Measurements from ENCODE around the gene TCEA3.
A peak's percentile ranks its signal among the peaks of the same experiment; 100 is the strongest.

Gene TCEA3

GRCh38 chr1:23341931-23342692 is 82.4 kb downstream of the TCEA3 start:
- no peak overlapping the region for H3K4ac ChIP-seq (ENCODE audit: low read depth in 1 of 2, low read length in 2 of 2)
- DNase-seq = peak; percentile 26
- peaks cover 4 to 10% of the 10 kb centered on the region in 2 experiments for H3K36me3 ChIP-seq (ENCODE audit: control insufficient read depth in 1 of 2, insufficient read depth in 2 of 2, low read depth in 1 of 2, low read length in 2 of 2)
- H3K9me3 ChIP-seq (ENCODE audit: control insufficient read depth, low read length) = no peaks in the 10 kb centered on the region
- 49% methylated on average over 7 of the region's 10 CpGs for WGBS
- H3K27ac ChIP-seq (ENCODE audit: low read length, poor library complexity, severe bottlenecking) = peak overlapping the region; percentile 59
- H2AK5ac ChIP-seq (ENCODE audit: low read length, severe bottlenecking) = no peak overlapping the region
- H3K4me1 ChIP-seq (ENCODE audit: control insufficient read depth, insufficient read depth, low read depth, low read length) = no peaks in the 10 kb centered on the region
- no peak overlapping the region for H3K18ac ChIP-seq (ENCODE audit: low read depth in 1 of 2, low read length in 2 of 2)
- no peak overlapping the region for H2BK5ac ChIP-seq (ENCODE audit: low read depth, low read length, poor library complexity, severe bottlenecking)
- peak overlapping the region in 1 of 2 experiments; percentile 93 for H3K4me3 ChIP-seq (ENCODE audit: insufficient read depth in 1 of 2, low read depth in 1 of 2, low read length in 2 of 2)
- H3K4me2 ChIP-seq (ENCODE audit: low read length, poor library complexity, severe bottlenecking) = peak overlapping the region; percentile 74
- no peaks in the 10 kb centered on the region for H3K27me3 ChIP-seq (ENCODE audit: control insufficient read depth in 1 of 2, insufficient read depth in 1 of 2, low read length in 2 of 2)
- no peak overlapping the region for H4K91ac ChIP-seq (ENCODE audit: low read length)
- peaks cover 4% of the 10 kb centered on the region for H3K79me1 ChIP-seq (replicated peaks; ENCODE audit: low read length, poor library complexity, severe bottlenecking)
- peak overlapping the region; percentile 94 for H3K9ac ChIP-seq (ENCODE audit: low read length)
- H2BK15ac ChIP-seq (ENCODE audit: low read depth, poor library complexity, severe bottlenecking) = no peak overlapping the region
- H2BK120ac ChIP-seq (ENCODE audit: low read depth, low read length) = no peak overlapping the region
- H3K23ac ChIP-seq (ENCODE audit: low read length in 2 of 2) = no peak overlapping the region
- no peak overlapping the region for H2AFZ ChIP-seq (ENCODE audit: low read depth, low read length)
- no peak overlapping the region for H4K8ac ChIP-seq (ENCODE audit: low read length)
- no peak overlapping the region for H2BK12ac ChIP-seq (ENCODE audit: low read length in 2 of 2)
- no peak overlapping the region for H3K14ac ChIP-seq (ENCODE audit: low read length in 2 of 2)

GRCh38 chr1:23339632-23340031 is 84.9 kb downstream of the TCEA3 start:
- Histone ChIP-seq H2BK120ac (ENCODE audit: low read depth, low read length) (no peak overlapping the region), H3K27ac (ENCODE audit: low read length, poor library complexity, severe bottlenecking) (no peak overlapping the region), H2BK5ac (ENCODE audit: low read depth, low read length, poor library complexity, severe bottlenecking) (no peak overlapping the region), H3K4me1 (ENCODE audit: control insufficient read depth, insufficient read depth, low read depth, low read length) (no peaks in the 10 kb centered on the region), H2AK5ac (ENCODE audit: low read length, severe bottlenecking) (no peak overlapping the region), H3K14ac (ENCODE audit: low read length in 2 of 2) (no peak overlapping the region), H2AFZ (ENCODE audit: low read depth, low read length) (no peak overlapping the region), H3K18ac (ENCODE audit: low read depth in 1 of 2, low read length in 2 of 2) (no peak overlapping the region), H3K4me3 (ENCODE audit: insufficient read depth in 1 of 2, low read depth in 1 of 2, low read length in 2 of 2) (peak overlapping the region in 1 of 2 experiments; percentile 93), H3K27me3 (ENCODE audit: control insufficient read depth in 1 of 2, insufficient read depth in 1 of 2, low read length in 2 of 2) (no peaks in the 10 kb centered on the region), H3K36me3 (ENCODE audit: control insufficient read depth in 1 of 2, insufficient read depth in 2 of 2, low read depth in 1 of 2, low read length in 2 of 2) (peaks cover 19 to 24% of the 10 kb centered on the region in 2 experiments), H2BK12ac (ENCODE audit: low read length in 2 of 2) (no peak overlapping the region), H4K8ac (ENCODE audit: low read length) (no peak overlapping the region), H2BK15ac (ENCODE audit: low read depth, poor library complexity, severe bottlenecking) (no peak overlapping the region), H3K4ac (ENCODE audit: low read depth in 1 of 2, low read length in 2 of 2) (no peak overlapping the region), H3K4me2 (ENCODE audit: low read length, poor library complexity, severe bottlenecking) (no peak overlapping the region), H3K79me1 (replicated peaks; ENCODE audit: low read length, poor library complexity, severe bottlenecking) (no peaks in the 10 kb centered on the region), H4K91ac (ENCODE audit: low read length) (no peak overlapping the region), H3K9me3 (ENCODE audit: control insufficient read depth, low read length) (no peaks in the 10 kb centered on the region), H3K23ac (ENCODE audit: low read length in 2 of 2) (no peak overlapping the region), H3K9ac (ENCODE audit: low read length) (peak overlapping the region; percentile 94)
- 92% methylated on average over 3 of the region's 4 CpGs for WGBS
- no peak for DNase-seq

GRCh38 chr1:23337869-23338268 is 86.7 kb downstream of the TCEA3 start:
- H3K79me1 ChIP-seq (replicated peaks; ENCODE audit: low read length, poor library complexity, severe bottlenecking) = no peaks in the 10 kb centered on the region
- no peak overlapping the region for H3K27ac ChIP-seq (ENCODE audit: low read length, poor library complexity, severe bottlenecking)
- H2AK5ac ChIP-seq (ENCODE audit: low read length, severe bottlenecking) = no peak overlapping the region
- H4K8ac ChIP-seq (ENCODE audit: low read length) = no peak overlapping the region
- 100% methylated on average over 2 of the region's 2 CpGs for WGBS
- H2BK15ac ChIP-seq (ENCODE audit: low read depth, poor library complexity, severe bottlenecking) = no peak overlapping the region
- H3K4me3 ChIP-seq (ENCODE audit: insufficient read depth in 1 of 2, low read depth in 1 of 2, low read length in 2 of 2) = no peak overlapping the region
- no peak overlapping the region for H3K18ac ChIP-seq (ENCODE audit: low read depth in 1 of 2, low read length in 2 of 2)
- H4K91ac ChIP-seq (ENCODE audit: low read length) = no peak overlapping the region
- H3K9me3 ChIP-seq (ENCODE audit: control insufficient read depth, low read length) = no peaks in the 10 kb centered on the region
- H3K4me2 ChIP-seq (ENCODE audit: low read length, poor library complexity, severe bottlenecking) = no peak overlapping the region
- no peak overlapping the region for H3K9ac ChIP-seq (ENCODE audit: low read length)
- H2BK12ac ChIP-seq (ENCODE audit: low read length in 2 of 2) = no peak overlapping the region
- H3K27me3 ChIP-seq (ENCODE audit: control insufficient read depth in 1 of 2, insufficient read depth in 1 of 2, low read length in 2 of 2) = no peaks in the 10 kb centered on the region
- H3K4me1 ChIP-seq (ENCODE audit: control insufficient read depth, insufficient read depth, low read depth, low read length) = no peaks in the 10 kb centered on the region
- H3K23ac ChIP-seq (ENCODE audit: low read length in 2 of 2) = no peak overlapping the region
- no peak overlapping the region for H3K4ac ChIP-seq (ENCODE audit: low read depth in 1 of 2, low read length in 2 of 2)
- H3K36me3 ChIP-seq (ENCODE audit: control insufficient read depth in 1 of 2, insufficient read depth in 2 of 2, low read depth in 1 of 2, low read length in 2 of 2) = peaks cover 27 to 42% of the 10 kb centered on the region in 2 experiments
- DNase-seq = no peak
- H2AFZ ChIP-seq (ENCODE audit: low read depth, low read length) = no peak overlapping the region
- no peak overlapping the region for H3K14ac ChIP-seq (ENCODE audit: low read length in 2 of 2)
- no peak overlapping the region for H2BK120ac ChIP-seq (ENCODE audit: low read depth, low read length)
- H2BK5ac ChIP-seq (ENCODE audit: low read depth, low read length, poor library complexity, severe bottlenecking) = no peak overlapping the region

- Histone ChIP-seq H2BK5ac (ENCODE audit: low read depth, low read length, poor library complexity, severe bottlenecking) (no peak overlapping the region), H2AFZ (ENCODE audit: low read depth, low read length) (no peak overlapping the region), H4K91ac (ENCODE audit: low read length) (no peak overlapping the region), H3K14ac (ENCODE audit: low read length in 2 of 2) (no peak overlapping the region), H3K23ac (ENCODE audit: low read length in 2 of 2) (no peak overlapping the region), H3K79me1 (replicated peaks; ENCODE audit: low read length, poor library complexity, severe bottlenecking) (peaks cover 4% of the 10 kb centered on the region), H3K4me3 (ENCODE audit: insufficient read depth in 1 of 2, low read depth in 1 of 2, low read length in 2 of 2) (no peak overlapping the region), H2AK5ac (ENCODE audit: low read length, severe bottlenecking) (no peak overlapping the region), H3K4me2 (ENCODE audit: low read length, poor library complexity, severe bottlenecking) (no peak overlapping the region), H3K4ac (ENCODE audit: low read depth in 1 of 2, low read length in 2 of 2) (no peak overlapping the region), H3K9me3 (ENCODE audit: control insufficient read depth, low read length) (no peaks in the 10 kb centered on the region), H2BK120ac (ENCODE audit: low read depth, low read length) (no peak overlapping the region), H2BK12ac (ENCODE audit: low read length in 2 of 2) (no peak overlapping the region), H3K18ac (ENCODE audit: low read depth in 1 of 2, low read length in 2 of 2) (no peak overlapping the region), H4K8ac (ENCODE audit: low read length) (peak overlapping the region; percentile 49), H3K27ac (ENCODE audit: low read length, poor library complexity, severe bottlenecking) (no peak overlapping the region), H3K4me1 (ENCODE audit: control insufficient read depth, insufficient read depth, low read depth, low read length) (peaks cover 4% of the 10 kb centered on the region), H3K36me3 (ENCODE audit: control insufficient read depth in 1 of 2, insufficient read depth in 2 of 2, low read depth in 1 of 2, low read length in 2 of 2) (peaks cover 59 to 88% of the 10 kb centered on the region in 2 experiments), H3K9ac (ENCODE audit: low read length) (no peak overlapping the region), H3K27me3 (ENCODE audit: control insufficient read depth in 1 of 2, insufficient read depth in 1 of 2, low read length in 2 of 2) (no peaks in the 10 kb centered on the region), H2BK15ac (ENCODE audit: low read depth, poor library complexity, severe bottlenecking) (no peak overlapping the region)
- DNase-seq = no peak
- WGBS = 95% methylated on average over 8 of the region's 8 CpGs
Measured at GRCh38 chr1:23331713-23332112, 92.8 kb downstream of the TCEA3 start.

Measured in mesenchymal stem cell (in vitro differentiated cells and primary cell).